GM12891 (cell line): ENCODE measurements around the gene TMEM179.

Source experiments
- POLR2A ChIP-seq: IDR thresholded peaks from 2 replicates; pipeline ENCODE4 v1.6.1; 2011; ENCODE audit warnings: low read depth, low read length, control low read depth
- POU2F2 ChIP-seq: IDR thresholded peaks from 2 replicates; pipeline ENCODE4 v1.6.1; 2011; ENCODE audit warnings: low read depth, mild to moderate bottlenecking, control low read depth, low read length, moderate library complexity
- TAF1 ChIP-seq: IDR thresholded peaks from 2 replicates; pipeline ENCODE4 v1.6.1; 2011; ENCODE audit warnings: low read depth, low read length, control low read depth

DNA sequence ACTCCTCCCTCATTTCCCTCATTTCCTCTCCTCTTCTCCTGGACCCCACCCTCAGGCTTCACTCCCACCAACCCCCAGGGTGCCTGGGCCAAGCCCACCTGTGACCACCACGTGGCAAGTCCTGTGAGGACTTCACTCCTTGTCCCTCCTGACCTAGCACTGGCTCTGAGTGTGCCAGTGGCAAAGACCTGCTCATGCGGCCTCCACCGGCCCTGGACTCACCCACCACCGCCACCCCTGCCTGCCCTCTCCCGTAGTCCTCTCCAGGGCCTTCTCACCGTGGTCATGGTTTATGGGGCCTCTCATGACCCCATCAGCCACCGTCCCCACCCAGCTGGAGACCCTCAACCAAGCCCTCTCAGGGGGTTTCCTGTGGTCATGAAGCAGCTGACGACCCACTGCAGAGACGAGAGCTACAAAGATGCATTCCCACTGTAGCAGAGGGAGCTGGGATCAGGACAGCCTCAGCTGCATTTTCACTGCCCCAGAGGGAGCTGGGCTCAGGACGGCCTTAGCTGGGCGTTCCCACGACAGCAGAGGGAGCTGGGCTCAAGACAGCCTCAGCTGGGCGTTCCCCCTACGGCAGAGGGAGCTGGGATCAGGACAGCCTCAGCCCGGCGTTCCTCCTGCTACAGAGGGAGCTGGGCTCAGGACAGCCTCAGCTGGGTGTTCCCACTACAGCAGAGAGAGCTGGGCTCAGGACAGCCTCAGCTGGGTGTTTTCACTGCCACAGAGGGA is 28.2 kb downstream of the TMEM179 start:
- no peak for TF ChIP-seq POLR2A
- no peak for TF ChIP-seq POU2F2
- no peak for TF ChIP-seq TAF1
